HG02623 (cell line): ENCODE results near the gene TTLL9.

Experiments
- ATAC-seq: cut with Tn5 transposase; IDR thresholded peaks from one replicate; pipeline ENCODE4 v1.9.1; 2021; ENCODE audit warnings: moderate library complexity; ENCODE audit not compliant: unreplicated experiment

Gene TTLL9

GRCh38 chr20:31857861-31858759 lies 12.3 kb upstream of the TTLL9 start:
- no peak for ATAC-seq

- no peak for ATAC-seq
These were observed 11.7 kb upstream of the TTLL9 start for GRCh38 chr20:31858760-31859083.

- ATAC-seq, result no peak
These were observed 11.0 kb upstream of the TTLL9 start for GRCh38 chr20:31859266-31859997.

- ATAC-seq, result no peak
These were observed 10.4 kb upstream of the TTLL9 start for GRCh38 chr20:31859998-31860380.

- no peak for ATAC-seq
These were observed 9.9 kb upstream of the TTLL9 start for GRCh38 chr20:31860390-31861134.

GRCh38 chr20:31861135-31861384 lies 9.4 kb upstream of the TTLL9 start:
- no peak for ATAC-seq

GRCh38 chr20:31861385-31862156 lies 8.9 kb upstream of the TTLL9 start:
- no peak for ATAC-seq

GRCh38 chr20:31862157-31862470 lies 8.3 kb upstream of the TTLL9 start:
- no peak for ATAC-seq

- ATAC-seq, result no peak
These were observed 7.9 kb upstream of the TTLL9 start for GRCh38 chr20:31862506-31862905.

- ATAC-seq, result no peak
These were observed 6.9 kb upstream of the TTLL9 start for GRCh38 chr20:31863296-31864085.

- no peak for ATAC-seq
These were observed 5.7 kb upstream of the TTLL9 start for GRCh38 chr20:31864521-31865400.

- no peak for ATAC-seq
These were observed 4.2 kb upstream of the TTLL9 start for GRCh38 chr20:31866221-31866620.

- no peak for ATAC-seq
These were observed 1.4 kb upstream of the TTLL9 start for GRCh38 chr20:31868853-31869672.

- ATAC-seq, result no peak
These were observed 827 bp upstream of the TTLL9 start for GRCh38 chr20:31869673-31869941.

- ATAC-seq, result no peak
These were observed 538 bp downstream of the TTLL9 start for GRCh38 chr20:31870726-31871617.

GRCh38 chr20:31871618-31871954 lies 1.2 kb downstream of the TTLL9 start:
- no peak for ATAC-seq

GRCh38 chr20:31872406-31872805 lies 2.0 kb downstream of the TTLL9 start:
- no peak for ATAC-seq

- no peak for ATAC-seq
These were observed 5.2 kb downstream of the TTLL9 start for GRCh38 chr20:31875671-31876070.
